Measurements from ENCODE around the gene ZBTB21. TPM values are rescaled to one million over a fixed set of nuclear protein-coding genes. Genes with fewer than 3 reads are reported as not detected.

Gene ZBTB21
- polyA plus RNA-seq, 4 donors: 9.7 to 12.0 (median 11.6) TPM

Other genes with a start within 250 kb of the ZBTB21 start
- 10 to 100 TPM in 3 of 4 donors, 1 to 10 TPM in 1; 1.1 to 19.3 (median 16.1) TPM for gene RIPK4, start 243.3 kb downstream of the ZBTB21 start, polyA plus RNA-seq (ENCODE audit: insufficient read length in 4 of 4)
- gene PRDM15, start 131.0 kb downstream of the ZBTB21 start, polyA plus RNA-seq (ENCODE audit: insufficient read length in 4 of 4): 1 to 10 TPM; 5.7 to 8.0 (median 6.2) TPM
- gene C2CD2, start 56.3 kb downstream of the ZBTB21 start, polyA plus RNA-seq (ENCODE audit: insufficient read length in 4 of 4): 10 to 100 TPM; 12.8 to 17.6 (median 16.4) TPM
- gene UMODL1, start 61.0 kb upstream of the ZBTB21 start, polyA plus RNA-seq (ENCODE audit: insufficient read length in 4 of 4): under 1 TPM in 3 of 4 donors, not detected in 1; 0.06 to 0.09 (median 0.08) TPM
- gene ABCG1, start 208.8 kb upstream of the ZBTB21 start, polyA plus RNA-seq (ENCODE audit: insufficient read length in 4 of 4): 10 to 100 TPM in 1 of 4 donors, 1 to 10 TPM in 3; 6.0 to 10.2 (median 9.7) TPM

Data from left renal pelvis (tissue), 4 donors.